Forelimb muscle (tissue), 1 donor: ENCODE data around the gene RPL10A. TPM values are rescaled to one million over a fixed set of nuclear protein-coding genes. Genes with fewer than 3 reads are reported as not detected.

Experiments
- DNase-seq: peaks from one replicate; pipeline ENCODE4 v3.0.0-alpha.2; 2013; ENCODE audit warnings: low read depth
- polyA plus RNA-seq: library from polyadenylated mRNA; unstranded; fragments of 120-200 nt; gene quantifications from one replicate; pipeline ENCODE4 v1.2.1, GENCODE V29; 2013; ENCODE audit not compliant: insufficient read length

The RPL10A gene
- polyA plus RNA-seq, 1 donor: 2,649 TPM

- DNase-seq: no peak
Observed at GRCh38 chr6:35448191-35448590, 20.0 kb upstream of the RPL10A start.

DNA sequence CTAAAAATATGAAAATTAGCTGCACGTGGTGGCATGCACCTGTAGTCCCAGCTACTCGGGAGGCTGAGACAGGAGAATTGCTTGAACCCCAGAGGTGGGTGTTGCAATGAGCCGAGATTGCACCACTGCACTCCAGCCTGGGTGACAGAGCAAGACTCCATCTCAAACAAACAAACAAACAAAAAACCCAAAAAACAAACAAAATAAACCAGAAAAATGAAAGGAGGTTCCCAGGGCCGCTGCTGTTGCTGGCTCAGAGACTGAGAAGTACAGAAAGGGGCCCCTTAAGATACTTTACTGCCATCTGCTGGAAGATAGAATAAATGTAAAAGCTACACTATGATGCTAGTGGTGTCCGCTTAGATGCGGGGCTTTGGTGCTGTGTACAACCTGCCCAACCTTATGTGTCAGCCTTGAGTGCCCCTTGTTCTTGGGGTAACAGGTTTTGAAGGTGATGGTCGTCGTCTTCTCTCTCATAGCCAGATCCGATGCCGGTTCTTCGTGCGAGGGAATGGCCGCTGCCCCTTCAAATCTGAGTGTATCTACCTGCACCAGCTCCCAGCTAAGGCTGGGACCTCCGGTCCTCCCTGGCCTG is 18.8 kb upstream of the RPL10A start:
- DNase-seq: no peak

DNA sequence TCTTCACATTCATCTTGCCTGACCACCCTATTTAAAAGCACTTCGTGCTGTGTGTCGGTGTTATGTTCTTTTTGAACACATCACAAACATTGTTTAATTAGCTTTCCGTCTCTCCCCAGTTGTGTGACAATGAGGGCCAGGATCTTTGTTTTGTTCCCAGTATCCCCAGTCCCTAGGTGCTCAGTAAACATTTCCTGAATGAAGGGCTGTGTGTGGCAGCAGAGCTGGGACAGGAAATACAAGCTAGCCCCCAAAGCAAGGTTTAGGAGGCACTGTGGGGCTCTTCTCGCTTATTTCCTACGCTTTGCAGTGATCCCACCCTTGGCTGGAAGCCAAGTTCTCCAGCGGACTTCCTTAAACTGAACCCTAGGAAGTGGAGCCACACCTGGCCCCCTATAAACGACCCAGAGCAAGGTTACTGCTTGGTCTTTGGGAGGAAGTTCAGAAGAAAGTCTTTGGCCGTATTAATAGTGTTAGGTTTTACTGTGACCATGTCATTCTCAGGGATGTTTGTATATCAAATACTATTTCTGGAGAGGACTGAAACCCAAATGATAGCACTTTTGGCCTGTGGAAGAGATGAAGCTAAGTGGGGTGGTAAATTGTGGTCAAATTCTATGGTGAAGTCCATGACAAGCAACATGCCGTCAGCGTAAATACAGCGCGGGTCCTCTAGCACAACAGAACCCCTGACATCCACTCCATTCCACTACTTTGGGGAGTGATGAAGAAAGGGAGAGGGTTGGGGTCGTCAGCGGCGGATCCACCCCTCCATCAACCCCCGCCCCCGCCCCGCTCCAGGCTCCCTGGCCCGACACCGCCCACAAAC is 16.6 kb upstream of the RPL10A start:
- no peak for DNase-seq

DNA sequence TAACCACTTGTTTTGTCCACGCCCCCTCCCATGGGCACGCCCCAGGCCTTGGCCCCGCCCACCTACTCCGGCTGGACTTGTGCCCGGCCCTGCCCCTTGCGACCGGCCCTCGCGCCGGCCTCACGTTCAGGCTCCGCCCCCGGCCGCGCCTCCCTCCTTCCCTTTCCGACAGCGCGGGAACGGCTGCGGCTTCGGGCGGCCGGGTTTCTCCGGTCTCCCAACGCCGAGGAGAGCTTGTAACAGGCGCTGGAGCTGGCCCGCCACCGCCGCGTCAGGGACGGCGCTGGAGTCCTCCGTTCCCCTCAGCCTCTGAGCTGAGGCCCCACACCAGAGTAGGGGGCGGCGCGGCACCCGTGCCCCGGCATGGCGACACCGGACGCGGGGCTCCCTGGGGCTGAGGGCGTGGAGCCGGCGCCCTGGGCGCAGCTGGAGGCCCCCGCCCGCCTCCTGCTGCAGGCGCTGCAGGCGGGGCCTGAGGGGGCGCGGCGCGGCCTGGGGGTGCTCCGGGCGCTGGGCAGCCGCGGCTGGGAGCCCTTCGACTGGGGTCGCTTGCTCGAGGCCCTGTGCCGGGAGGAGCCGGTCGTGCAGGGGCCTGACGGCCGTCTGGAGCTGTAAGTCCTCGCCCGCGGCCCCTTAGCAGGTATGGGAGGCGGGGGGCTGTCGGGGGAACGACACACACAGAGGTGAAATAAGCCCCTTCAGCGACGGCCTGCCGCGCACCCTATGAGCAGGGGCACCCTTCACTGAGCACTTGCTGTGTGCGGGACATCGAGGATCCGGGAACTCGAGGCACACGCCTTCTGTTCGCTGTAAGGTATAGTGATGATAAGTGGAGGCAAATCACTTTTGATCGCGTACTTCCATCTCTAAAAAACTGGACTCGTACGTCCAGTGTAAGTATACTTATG is 15.8 kb upstream of the RPL10A start, which contains the start of gene FANCE:
FANCE (plus strand) TSS at position 156 of the 908 bp plus-strand sequence; CDS start at position 364, 208 bp downstream.
- DNase-seq: peak; percentile 52

DNA sequence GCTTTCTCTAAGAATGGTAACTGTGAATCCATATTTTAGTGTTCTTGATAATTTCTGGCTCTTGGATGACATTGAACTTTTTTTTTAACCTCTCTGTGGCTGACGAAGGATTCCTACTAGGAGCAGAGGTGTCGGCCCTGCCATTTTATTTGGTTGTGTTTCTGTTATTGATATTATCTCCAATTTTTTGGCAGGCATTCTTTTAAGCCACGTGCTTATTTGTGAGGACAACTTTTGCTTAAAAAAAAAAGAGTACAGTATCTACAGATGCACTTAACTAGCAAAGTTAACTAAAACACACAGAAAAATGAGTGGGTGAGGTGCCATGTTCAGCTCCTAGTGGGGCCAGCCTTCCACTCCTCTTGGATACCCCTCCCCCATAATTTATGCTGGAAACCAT is 15.0 kb upstream of the RPL10A start:
- DNase-seq: no peak

DNA sequence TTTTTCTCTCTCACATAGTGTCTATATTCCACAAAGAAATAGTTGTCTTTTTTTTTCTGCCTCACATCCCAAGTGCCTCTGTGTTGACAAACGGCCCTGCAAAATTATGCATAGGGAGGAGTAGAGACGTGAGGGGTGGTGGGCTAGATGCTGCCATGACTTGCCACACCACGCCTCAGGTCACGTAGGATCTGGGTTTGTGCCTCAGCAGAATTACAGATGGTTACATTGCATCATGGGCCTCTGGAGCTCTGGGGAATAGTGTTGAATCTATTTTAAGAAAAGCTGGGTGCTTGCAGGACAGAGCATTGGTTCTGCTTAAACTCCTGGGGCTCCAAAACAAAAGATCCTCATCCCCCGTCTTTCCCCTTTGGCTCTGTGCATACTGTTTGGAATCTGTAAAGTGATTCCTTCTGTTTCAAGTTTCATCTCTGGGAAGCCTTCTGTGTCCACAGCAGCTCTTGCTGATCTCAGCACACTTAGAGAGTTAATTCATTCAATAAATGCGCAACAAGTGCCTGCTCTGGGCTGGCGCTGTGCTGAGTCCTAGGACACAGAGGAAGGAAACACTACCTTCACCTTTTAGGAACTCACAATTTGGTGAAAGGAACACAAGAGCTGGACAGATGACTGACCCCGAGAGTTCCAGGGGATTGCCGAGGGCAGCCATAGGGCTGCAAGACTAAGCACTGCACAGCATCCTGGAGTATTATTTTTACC is 13.7 kb upstream of the RPL10A start:
- DNase-seq: no peak

DNA sequence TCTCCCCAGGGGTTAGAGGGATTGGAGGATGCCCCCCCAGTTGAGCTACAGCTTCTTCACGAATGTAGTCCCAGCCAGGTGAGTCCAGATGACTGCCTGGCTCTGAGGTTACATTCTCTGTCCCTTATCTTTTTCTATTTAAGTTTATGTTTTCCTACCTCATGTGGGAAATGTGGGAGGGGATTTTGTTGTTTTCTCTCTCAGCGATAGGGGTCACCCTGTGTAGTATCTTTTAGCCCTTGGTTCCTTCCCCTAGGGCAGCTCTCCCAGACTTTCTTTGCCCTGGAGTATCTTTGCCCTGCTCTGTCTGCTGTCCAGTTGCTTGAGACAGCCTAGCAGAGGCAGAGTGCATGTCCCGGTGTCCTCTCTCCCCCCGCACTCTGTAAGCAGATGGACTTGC is 10.3 kb upstream of the RPL10A start:
- no peak for DNase-seq

DNA sequence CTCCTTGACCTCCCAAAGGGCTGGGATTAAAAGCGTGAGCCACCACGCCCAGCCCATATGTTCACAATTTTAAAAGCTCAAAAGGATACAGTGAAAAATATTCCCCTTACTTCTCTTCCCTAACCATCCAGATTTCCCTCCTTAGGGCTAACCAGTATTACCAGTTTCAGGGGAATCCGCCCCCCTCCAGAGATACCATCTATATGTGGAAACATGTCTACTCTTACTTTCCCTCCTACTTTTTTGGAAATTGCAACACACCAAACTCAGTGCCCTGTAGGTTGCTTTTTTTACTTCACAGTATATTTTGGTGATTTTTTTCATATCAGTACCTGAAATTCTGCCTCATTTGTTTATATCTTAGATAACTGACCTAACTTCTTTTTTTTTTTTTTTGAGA is 6.9 kb upstream of the RPL10A start:
- DNase-seq: no peak

- DNase-seq: no peak
Observed at GRCh38 chr6:35463292-35463691, 4.9 kb upstream of the RPL10A start.

GRCh38 chr6:35465646-35466045 is 2.6 kb upstream of the RPL10A start:
- DNase-seq: no peak

GRCh38 chr6:35468980-35469750 is 964 bp downstream of the RPL10A start:
- DNase-seq: no peak

DNA sequence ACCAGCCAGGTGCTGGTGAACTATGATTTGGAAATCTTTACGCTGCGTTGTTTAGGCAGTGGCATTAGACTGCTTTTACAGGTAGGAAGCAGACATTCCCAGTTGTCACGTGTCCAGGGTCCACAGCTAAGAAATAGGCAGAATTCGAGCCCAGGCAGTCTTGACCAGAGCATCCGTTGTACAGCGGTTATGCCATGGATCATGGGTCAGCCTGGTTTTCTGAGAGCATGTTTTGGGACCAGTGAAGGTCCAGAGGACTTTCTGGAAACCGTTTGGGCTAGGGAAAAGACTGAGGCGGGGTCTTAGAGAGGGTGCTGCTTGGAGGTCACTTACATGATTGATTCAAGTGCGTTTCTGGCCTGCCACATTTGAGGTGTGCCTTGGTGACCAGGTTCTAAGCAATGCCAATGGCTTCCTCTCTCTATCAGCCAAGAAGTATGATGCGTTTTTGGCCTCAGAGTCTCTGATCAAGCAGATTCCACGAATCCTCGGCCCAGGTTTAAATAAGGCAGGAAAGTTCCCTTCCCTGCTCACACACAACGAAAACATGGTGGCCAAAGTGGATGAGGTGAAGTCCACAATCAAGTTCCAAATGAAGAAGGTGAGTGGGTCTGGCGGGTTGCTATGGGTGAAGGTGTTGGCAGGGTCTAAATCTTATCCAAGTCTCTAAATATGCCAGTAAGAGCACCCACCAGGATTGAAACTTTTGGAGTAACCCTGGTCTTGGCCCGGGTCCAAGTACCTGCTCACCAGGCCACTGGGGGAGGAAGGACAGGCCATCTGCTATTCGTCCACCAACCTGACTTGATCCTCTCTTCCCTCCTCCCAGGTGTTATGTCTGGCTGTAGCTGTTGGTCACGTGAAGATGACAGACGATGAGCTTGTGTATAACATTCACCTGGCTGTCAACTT is 1.8 kb downstream of the RPL10A start:
- no peak for DNase-seq

- DNase-seq: no peak
Observed at GRCh38 chr6:35470663-35471120, 2.5 kb downstream of the RPL10A start.

- DNase-seq: no peak
Observed at GRCh38 chr6:35471836-35472345, 3.7 kb downstream of the RPL10A start.

- no peak for DNase-seq
Observed at GRCh38 chr6:35473075-35473849, 5.1 kb downstream of the RPL10A start.

GRCh38 chr6:35473850-35474130 is 5.6 kb downstream of the RPL10A start:
- no peak for DNase-seq

- DNase-seq: no peak
Observed at GRCh38 chr6:35474131-35474941, 6.1 kb downstream of the RPL10A start.
